Measurements from ENCODE around the gene NIP7. TPM values are rescaled to one million over a fixed set of nuclear protein-coding genes. Genes with fewer than 3 reads are reported as not detected.

Gene NIP7
- total RNA-seq, 2 donors from 2014 or later = 5.9 to 6.6 TPM

DNA sequence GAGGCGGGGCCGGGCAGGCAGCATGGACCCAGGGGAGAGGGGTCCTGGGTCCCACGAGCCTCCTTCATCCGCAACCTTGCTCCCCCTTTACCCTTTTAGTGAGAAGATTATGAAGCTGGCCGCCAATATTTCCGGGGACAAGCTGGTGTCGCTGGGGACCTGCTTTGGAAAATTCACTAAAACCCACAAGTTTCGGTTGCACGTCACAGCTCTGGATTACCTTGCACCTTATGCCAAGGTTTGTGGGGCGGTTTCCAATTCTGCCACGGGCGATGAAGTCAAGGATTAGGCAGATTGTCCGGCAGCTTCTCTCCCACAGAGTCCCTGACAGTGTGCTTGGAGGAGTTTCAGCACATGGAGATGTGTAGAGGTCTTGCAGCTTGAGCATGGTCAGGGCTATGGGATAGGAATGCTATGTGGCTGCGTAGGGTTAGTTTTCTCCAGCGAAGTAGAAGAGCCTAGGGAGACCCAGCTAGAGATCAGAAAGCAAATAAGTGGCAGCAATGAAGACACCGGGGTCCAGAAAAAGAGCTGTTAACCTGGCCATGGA lies 598 bp downstream of the NIP7 start:
- TF ChIP-seq, protein P1, sequence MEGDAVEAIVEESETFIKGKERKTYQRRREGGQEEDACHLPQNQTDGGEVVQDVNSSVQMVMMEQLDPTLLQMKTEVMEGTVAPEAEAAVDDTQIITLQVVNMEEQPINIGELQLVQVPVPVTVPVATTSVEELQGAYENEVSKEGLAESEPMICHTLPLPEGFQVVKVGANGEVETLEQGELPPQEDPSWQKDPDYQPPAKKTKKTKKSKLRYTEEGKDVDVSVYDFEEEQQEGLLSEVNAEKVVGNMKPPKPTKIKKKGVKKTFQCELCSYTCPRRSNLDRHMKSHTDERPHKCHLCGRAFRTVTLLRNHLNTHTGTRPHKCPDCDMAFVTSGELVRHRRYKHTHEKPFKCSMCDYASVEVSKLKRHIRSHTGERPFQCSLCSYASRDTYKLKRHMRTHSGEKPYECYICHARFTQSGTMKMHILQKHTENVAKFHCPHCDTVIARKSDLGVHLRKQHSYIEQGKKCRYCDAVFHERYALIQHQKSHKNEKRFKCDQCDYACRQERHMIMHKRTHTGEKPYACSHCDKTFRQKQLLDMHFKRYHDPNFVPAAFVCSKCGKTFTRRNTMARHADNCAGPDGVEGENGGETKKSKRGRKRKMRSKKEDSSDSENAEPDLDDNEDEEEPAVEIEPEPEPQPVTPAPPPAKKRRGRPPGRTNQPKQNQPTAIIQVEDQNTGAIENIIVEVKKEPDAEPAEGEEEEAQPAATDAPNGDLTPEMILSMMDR (IDR thresholded peaks at IDR 0.05) = no peak
- no peak for DNase-seq (ENCODE audit: low spot score)
- peaks cover 21% of the 10 kb centered on the region for H3K36me3 ChIP-seq

DNA sequence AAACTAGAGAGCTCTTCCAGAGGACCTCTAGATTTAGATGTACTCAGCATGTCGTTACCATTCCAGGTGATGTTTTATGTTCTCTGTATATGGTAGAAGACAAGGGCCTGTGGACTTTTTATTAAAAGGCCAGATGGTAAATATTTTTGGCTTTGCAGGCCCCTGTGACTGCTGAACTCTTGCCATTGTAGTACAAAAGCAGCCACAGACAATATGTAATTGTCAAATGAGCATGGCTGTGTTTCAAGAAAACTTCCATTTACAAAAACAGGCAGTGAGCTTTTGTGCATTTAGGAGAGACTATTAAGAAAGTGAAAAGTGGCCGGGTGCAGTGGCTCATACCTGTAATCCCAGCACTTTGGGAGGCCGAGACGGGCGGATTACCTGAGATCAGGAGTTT lies 4.6 kb downstream of the NIP7 start:
- H3K4me1 ChIP-seq = peaks cover 0 to 11% of the 10 kb centered on the region in 2 donors
- H3K9me3 ChIP-seq = no peaks in the 10 kb centered on the region
- H3K27me3 ChIP-seq = no peaks in the 10 kb centered on the region
- TF ChIP-seq, protein P1 (IDR thresholded peaks at IDR 0.05) = no peak
- peaks cover 8% of the 10 kb centered on the region for H3K36me3 ChIP-seq
- no peak overlapping the region for H3K27ac ChIP-seq
- DNase-seq (ENCODE audit: low spot score) = no peak
- no peak overlapping the region for H3K4me3 ChIP-seq

More for the DNA sequence above, 598 bp downstream of the NIP7 start:
- Histone ChIP-seq H3K4me3 (peak overlapping the region; percentile 82 to 96), H3K27me3 (no peaks in the 10 kb centered on the region), H3K9me3 (no peaks in the 10 kb centered on the region), H3K27ac (peak overlapping the region; percentile 91), H3K4me1 (peaks cover 0 to 28% of the 10 kb centered on the region in 2 donors)

- Histone ChIP-seq H3K4me3 (no peak overlapping the region), H3K9me3 (no peaks in the 10 kb centered on the region), H3K36me3 (peaks cover 8% of the 10 kb centered on the region), H3K27me3 (no peaks in the 10 kb centered on the region), H3K4me1 (no peaks in the 10 kb centered on the region), H3K27ac (no peak overlapping the region)
- TF ChIP-seq, protein P1 (IDR thresholded peaks at IDR 0.05) = no peak
- DNase-seq (ENCODE audit: low spot score) = no peak
Observed at GRCh38 chr16:69345923-69346322, 6.4 kb downstream of the NIP7 start.

- Histone ChIP-seq H3K4me3 (no peak overlapping the region), H3K27me3 (no peaks in the 10 kb centered on the region), H3K36me3 (peaks cover 2% of the 10 kb centered on the region), H3K27ac (no peak overlapping the region), H3K9me3 (no peaks in the 10 kb centered on the region), H3K4me1 (no peaks in the 10 kb centered on the region)
- DNase-seq (ENCODE audit: low spot score) = no peak
- TF ChIP-seq, protein P1 (IDR thresholded peaks at IDR 0.05) = no peak
Observed at GRCh38 chr16:69346683-69347082, 7.1 kb downstream of the NIP7 start.

DNA sequence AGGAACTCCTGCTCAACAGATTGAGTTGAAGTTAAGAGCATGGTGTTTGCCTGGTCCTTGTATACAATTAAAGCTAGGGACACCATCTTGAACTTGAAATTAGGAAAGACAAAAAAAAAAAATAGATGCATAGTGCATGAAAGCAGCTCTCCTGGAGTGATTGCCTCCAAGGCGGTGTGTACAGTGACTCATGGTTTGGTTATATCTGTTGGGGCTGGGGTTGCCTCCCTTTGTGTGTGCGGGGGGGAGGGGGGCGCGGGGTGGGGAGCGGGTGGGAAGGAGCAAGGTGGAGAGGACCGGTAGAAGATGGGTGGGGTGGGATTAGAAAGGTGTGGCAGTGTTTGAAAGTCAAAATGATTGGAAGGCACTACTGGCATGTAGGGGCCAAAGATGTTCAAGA lies 8.7 kb downstream of the NIP7 start:
- Histone ChIP-seq H3K4me3 (no peak overlapping the region), H3K9me3 (no peaks in the 10 kb centered on the region), H3K27ac (no peak overlapping the region), H3K4me1 (no peaks in the 10 kb centered on the region), H3K27me3 (no peaks in the 10 kb centered on the region), H3K36me3 (peaks cover 5% of the 10 kb centered on the region)
- TF ChIP-seq, protein P1 (IDR thresholded peaks at IDR 0.05) = no peak
- no peak for DNase-seq (ENCODE audit: low spot score)

- Histone ChIP-seq H3K4me1 (no peaks in the 10 kb centered on the region), H3K27me3 (no peaks in the 10 kb centered on the region), H3K36me3 (peaks cover 5% of the 10 kb centered on the region), H3K9me3 (no peaks in the 10 kb centered on the region), H3K27ac (no peak overlapping the region), H3K4me3 (no peak overlapping the region)
- no peak for DNase-seq (ENCODE audit: low spot score)
- TF ChIP-seq, protein P1 (IDR thresholded peaks at IDR 0.05) = no peak
Observed at GRCh38 chr16:69349536-69349935, 10.0 kb downstream of the NIP7 start.
